ENCODE data around the gene TP53BP1. TPM values are rescaled to one million over a fixed set of nuclear protein-coding genes. Genes with fewer than 3 reads are reported as not detected.

TP53BP1 gene
- total RNA-seq, 1 donor: 94.1 TPM

DNA sequence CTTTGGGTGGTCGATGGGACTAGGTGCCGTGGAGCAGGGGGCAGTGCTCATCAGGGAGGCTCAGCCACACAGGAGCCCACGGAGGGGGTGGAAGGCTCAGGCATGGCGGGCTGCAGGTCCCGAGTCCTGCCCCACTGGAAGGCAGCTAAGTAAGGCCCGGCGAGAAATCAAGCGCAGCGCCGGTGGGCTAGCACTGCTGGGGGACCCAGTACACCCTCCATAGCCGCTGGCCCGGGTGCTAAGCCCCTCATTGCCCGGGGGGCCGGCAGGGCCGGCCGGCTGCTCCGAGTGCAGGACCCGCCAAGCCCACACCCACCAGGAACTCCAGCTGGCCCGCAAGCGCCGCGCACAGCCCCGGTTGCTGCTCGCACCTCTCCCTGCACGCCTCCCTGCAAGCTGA is 19.1 kb downstream of the TP53BP1 start:
- no peak for DNase-seq (ENCODE audit: low read depth)
- TF ChIP-seq, protein P1, sequence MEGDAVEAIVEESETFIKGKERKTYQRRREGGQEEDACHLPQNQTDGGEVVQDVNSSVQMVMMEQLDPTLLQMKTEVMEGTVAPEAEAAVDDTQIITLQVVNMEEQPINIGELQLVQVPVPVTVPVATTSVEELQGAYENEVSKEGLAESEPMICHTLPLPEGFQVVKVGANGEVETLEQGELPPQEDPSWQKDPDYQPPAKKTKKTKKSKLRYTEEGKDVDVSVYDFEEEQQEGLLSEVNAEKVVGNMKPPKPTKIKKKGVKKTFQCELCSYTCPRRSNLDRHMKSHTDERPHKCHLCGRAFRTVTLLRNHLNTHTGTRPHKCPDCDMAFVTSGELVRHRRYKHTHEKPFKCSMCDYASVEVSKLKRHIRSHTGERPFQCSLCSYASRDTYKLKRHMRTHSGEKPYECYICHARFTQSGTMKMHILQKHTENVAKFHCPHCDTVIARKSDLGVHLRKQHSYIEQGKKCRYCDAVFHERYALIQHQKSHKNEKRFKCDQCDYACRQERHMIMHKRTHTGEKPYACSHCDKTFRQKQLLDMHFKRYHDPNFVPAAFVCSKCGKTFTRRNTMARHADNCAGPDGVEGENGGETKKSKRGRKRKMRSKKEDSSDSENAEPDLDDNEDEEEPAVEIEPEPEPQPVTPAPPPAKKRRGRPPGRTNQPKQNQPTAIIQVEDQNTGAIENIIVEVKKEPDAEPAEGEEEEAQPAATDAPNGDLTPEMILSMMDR (IDR thresholded peaks at IDR 0.05; ENCODE audit: insufficient read depth, low read depth, low read length): no peak
- no peak overlapping the region for H3K4me3 ChIP-seq (ENCODE audit: low read depth, low read length)

DNA sequence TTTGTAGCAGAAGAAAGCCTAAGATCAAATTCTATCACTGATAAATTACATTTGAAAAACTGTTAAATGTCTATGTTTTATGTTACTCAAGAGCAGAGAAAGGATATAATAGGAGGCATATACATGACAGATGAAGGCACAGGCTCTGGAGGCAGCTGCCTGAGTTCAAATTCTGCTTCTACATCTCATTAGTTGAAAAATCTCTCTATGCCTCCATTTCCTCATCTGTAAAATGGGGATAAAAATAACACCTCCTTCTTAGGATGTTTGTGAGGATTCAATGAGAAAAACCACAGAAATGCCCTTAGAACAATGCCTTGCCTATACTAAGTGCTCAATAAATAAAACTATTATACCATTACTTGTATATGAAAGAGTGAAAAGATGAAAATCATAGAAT is 21.0 kb downstream of the TP53BP1 start:
- TF ChIP-seq, protein P1 (IDR thresholded peaks at IDR 0.05; ENCODE audit: insufficient read depth, low read depth, low read length): no peak
- no peak for DNase-seq (ENCODE audit: low read depth)
- H3K4me3 ChIP-seq (ENCODE audit: low read depth, low read length): no peak overlapping the region

DNA sequence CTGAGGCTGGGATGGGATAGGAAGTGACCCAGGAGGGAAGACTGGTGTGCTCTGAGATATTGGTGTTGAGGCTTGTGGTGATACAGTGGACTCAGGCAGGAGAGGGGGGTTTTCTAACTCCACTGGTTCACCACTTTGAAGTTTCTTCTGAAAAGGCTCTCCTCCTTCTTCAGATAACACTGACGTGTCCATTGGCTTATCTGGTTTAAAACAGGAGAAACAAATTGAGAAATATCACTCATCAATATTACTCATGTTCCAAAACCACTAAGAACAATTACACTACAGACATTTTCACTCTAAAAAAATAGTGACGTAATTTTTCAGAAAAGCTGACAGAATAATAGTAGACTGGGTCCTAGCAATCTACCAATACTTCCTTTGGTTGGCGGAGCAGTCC is 23.1 kb downstream of the TP53BP1 start:
- TF ChIP-seq, protein P1 (IDR thresholded peaks at IDR 0.05; ENCODE audit: insufficient read depth, low read depth, low read length): no peak
- no peak overlapping the region for H3K4me3 ChIP-seq (ENCODE audit: low read depth, low read length)
- no peak for DNase-seq (ENCODE audit: low read depth)

DNA sequence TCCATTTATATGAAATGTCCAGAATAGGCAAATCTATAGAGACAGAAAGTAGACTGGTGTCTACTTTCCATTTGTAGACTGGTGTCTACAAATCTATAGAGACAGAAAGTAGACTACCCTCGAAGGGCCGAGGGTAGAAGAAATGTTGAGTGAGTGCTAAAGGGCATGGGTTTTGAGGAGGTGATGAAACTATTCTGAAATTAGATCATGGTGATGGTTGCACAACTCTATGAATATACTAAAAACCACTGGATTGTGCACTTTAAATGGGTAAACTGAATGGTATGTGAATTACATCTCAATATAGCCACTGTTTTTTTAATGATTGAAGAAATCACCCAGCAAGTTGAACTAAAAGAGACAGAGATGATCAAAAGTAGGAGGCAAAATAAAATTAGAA is 27.9 kb downstream of the TP53BP1 start:
- DNase-seq (ENCODE audit: low read depth): peak; percentile 84
- TF ChIP-seq, protein P1 (IDR thresholded peaks at IDR 0.05; ENCODE audit: insufficient read depth, low read depth, low read length): no peak
- H3K4me3 ChIP-seq (ENCODE audit: low read depth, low read length): no peak overlapping the region

DNA sequence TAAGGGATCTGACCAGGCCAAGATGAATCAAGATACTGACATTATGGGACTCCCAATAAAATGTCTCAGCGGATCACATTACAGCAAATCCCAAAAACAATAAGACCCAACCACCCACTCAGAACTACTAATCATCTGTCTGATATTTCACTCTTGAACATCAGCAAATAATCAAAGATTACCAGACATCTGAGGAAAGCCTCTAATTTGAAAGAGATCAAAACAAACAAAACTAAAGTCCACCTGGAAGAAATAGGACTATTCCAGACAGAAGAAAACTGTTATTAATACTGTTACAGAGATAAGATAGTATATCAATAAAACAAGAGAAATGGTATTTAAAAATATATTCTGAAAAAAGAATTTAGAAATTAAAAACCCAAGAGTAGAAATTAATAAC is 29.0 kb downstream of the TP53BP1 start:
- TF ChIP-seq, protein P1 (IDR thresholded peaks at IDR 0.05; ENCODE audit: insufficient read depth, low read depth, low read length): no peak
- DNase-seq (ENCODE audit: low read depth): no peak
- H3K4me3 ChIP-seq (ENCODE audit: low read depth, low read length): no peak overlapping the region

DNA sequence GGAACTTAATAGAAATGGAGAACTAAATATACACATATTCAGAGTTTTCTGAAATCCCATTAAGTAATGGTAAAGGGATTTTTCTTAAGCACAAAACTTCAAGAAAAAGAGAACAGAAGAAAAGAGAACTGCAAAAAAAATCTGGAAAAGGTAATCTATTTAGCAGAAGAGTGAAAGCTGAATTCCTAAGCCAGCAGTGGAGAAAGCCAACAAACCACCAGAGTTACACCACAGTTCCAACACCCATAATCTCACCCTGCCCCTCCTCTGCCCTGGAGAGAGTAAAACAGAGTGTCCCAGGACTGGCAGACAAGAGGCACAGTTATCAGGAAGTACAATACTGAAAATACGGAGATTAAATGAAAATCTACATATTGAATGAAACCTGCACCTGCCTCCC is 29.4 kb downstream of the TP53BP1 start:
- DNase-seq (ENCODE audit: low read depth): peak; percentile 34
- H3K4me3 ChIP-seq (ENCODE audit: low read depth, low read length): no peak overlapping the region
- TF ChIP-seq, protein P1 (IDR thresholded peaks at IDR 0.05; ENCODE audit: insufficient read depth, low read depth, low read length): no peak

DNA sequence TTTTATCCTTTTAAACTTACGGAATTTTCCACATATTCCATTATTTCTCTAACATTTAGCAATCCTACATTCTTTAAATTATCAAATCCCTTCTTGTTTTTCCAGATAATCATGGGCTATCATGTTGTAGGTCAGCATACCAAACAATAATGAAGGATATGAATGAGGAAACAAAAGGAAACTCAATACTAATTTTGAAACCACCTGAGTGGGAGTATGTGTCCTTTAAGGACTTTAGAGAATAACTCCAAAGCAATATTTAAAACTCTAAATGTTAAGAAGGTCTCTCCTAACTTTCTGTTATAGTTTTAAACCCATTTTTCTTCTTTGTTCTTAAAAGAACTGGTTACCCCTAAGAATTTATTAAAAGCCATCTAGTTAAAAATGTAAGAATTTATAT is 43.0 kb downstream of the TP53BP1 start:
- no peak for DNase-seq (ENCODE audit: low read depth)
- TF ChIP-seq, protein P1 (IDR thresholded peaks at IDR 0.05; ENCODE audit: insufficient read depth, low read depth, low read length): no peak
- H3K4me3 ChIP-seq (ENCODE audit: low read depth, low read length): no peak overlapping the region

All from fibroblast of villous mesenchyme (primary cell).